H1 (cell line): Measurements from ENCODE around the gene OR5AR1. TPM values are rescaled to one million over a fixed set of nuclear protein-coding genes. Genes with fewer than 3 reads are reported as not detected.

Experiments
- CTCF ChIA-PET: fragments of 300-600 bp; sonication (Branson Sonifier 250); formaldehyde crosslinking; loops from one replicate; lab custom pipeline; 2021; ENCODE audit not compliant: partially characterized antibody; lab: Charles Lee
- POLR2A ChIA-PET: fragments of 300-600 bp; sonication (Branson Sonifier 250); formaldehyde crosslinking; loops from one replicate; lab custom pipeline; 2021; ENCODE audit warnings: inconsistent platforms; ENCODE audit not compliant: partially characterized antibody; lab: Charles Lee
- DNase-seq, 2 experiments: peaks; one replicate each; pipeline versions ENCODE4 v3.0.0 to v3.0.0-alpha.2; 2010 to 2022; ENCODE audit warnings: low spot score in 2 of 2, low read depth in 1 of 2, mixed read lengths in 1 of 2
- FAIRE-seq: peaks from 2 replicates; lab custom pipeline; 2011; peaks lifted over from hg19 to GRCh38; lab: Jason Lieb, UNC
- H2AFZ ChIP-seq: 2 replicates; pipeline ENCODE4 v1.8.1; 2012; ENCODE audit warnings: low read length, inconsistent platforms
- H2AK5ac ChIP-seq: 2 replicates; pipeline ENCODE4 v1.6.1; 2013; ENCODE audit warnings: low read depth, low read length
- H2BK120ac ChIP-seq: replicated peaks from 2 replicates; pipeline ENCODE3; 2013; ENCODE audit warnings: low read depth, low read length, inconsistent platforms
- H2BK12ac ChIP-seq: 2 replicates; pipeline ENCODE4 v1.6.1; 2013; ENCODE audit warnings: low read depth, low read length
- H2BK15ac ChIP-seq: 2 replicates; pipeline ENCODE4 v1.6.1; 2013; ENCODE audit warnings: low read length
- H2BK20ac ChIP-seq: 2 replicates; pipeline ENCODE4 v1.6.1; 2013; ENCODE audit warnings: low read length
- H2BK5ac ChIP-seq: 2 replicates; pipeline ENCODE4 v1.6.1; 2013; ENCODE audit warnings: low read depth, low read length
- H3K14ac ChIP-seq: 2 replicates; pipeline ENCODE4 v1.6.1; 2013; ENCODE audit warnings: inconsistent platforms; ENCODE audit not compliant: insufficient read length
- H3K18ac ChIP-seq: 2 replicates; pipeline ENCODE4 v1.6.1; 2013; ENCODE audit warnings: low read length; ENCODE audit errors: extremely low read depth
- H3K23ac ChIP-seq: 2 replicates; pipeline ENCODE4 v1.6.1; 2013; ENCODE audit warnings: inconsistent platforms; ENCODE audit not compliant: insufficient read length
- H3K23me2 ChIP-seq: 2 replicates; pipeline ENCODE4 v1.6.1; 2013; ENCODE audit warnings: low read depth, low read length
- H3K27ac ChIP-seq: 2 replicates; pipeline ENCODE4 v1.6.1; 2011; ENCODE audit warnings: low read depth, low read length, inconsistent platforms
- H3K27me3 ChIP-seq, 4 experiments: replicated peaks in 1 of 4; 1 replicate in 1 of 4; 2 replicates in 3 of 4; pipeline versions ENCODE4 v1.6.1 to v1.8.1; 2011 to 2013; ENCODE audit warnings: low read length in 3 of 4, mild to moderate bottlenecking in 3 of 4, inconsistent platforms in 2 of 4, mixed read lengths in 2 of 4, moderate library complexity in 1 of 4; ENCODE audit not compliant: control insufficient read depth in 3 of 4, insufficient read depth in 3 of 4; ENCODE audit errors: extremely low read depth in 1 of 4
- H3K36me3 ChIP-seq, 4 experiments: 2 replicates each; pipeline versions ENCODE4 v1.6.1 to v1.8.1; 2011 to 2013; ENCODE audit warnings: mild to moderate bottlenecking in 4 of 4, low read length in 3 of 4, moderate library complexity in 2 of 4, control low read depth in 1 of 4, inconsistent platforms in 1 of 4; ENCODE audit not compliant: insufficient read depth in 4 of 4, control insufficient read depth in 2 of 4
- H3K4ac ChIP-seq: replicated peaks from 2 replicates; pipeline ENCODE3; 2013; ENCODE audit warnings: low read length, low read depth, mixed read lengths, inconsistent platforms; ENCODE audit not compliant: insufficient read length
- H3K4me1 ChIP-seq, 4 experiments: replicated peaks in 1 of 4; 1 replicate in 1 of 4; 2 replicates in 3 of 4; pipeline versions ENCODE4 v1.6.1 to v1.8.1; 2011 to 2013; ENCODE audit warnings: low read length in 3 of 4, inconsistent platforms in 2 of 4, mixed read lengths in 1 of 4; ENCODE audit not compliant: insufficient read depth in 4 of 4, control insufficient read depth in 3 of 4
- H3K4me2 ChIP-seq, 2 experiments: 2 replicates each; pipeline versions ENCODE4 v1.6.1 to v1.8.1; 2011 to 2013; ENCODE audit warnings: low read depth in 2 of 2, low read length in 2 of 2, control low read depth in 1 of 2, inconsistent platforms in 1 of 2, mild to moderate bottlenecking in 1 of 2; ENCODE audit not compliant: insufficient read depth in 1 of 2
- H3K4me3 ChIP-seq, 4 experiments: fragments of 200-600, 300-600 bp in 1 of 4; sonication (generic), shearing (Covaris generic), sonication (Bioruptor Twin) in 1 of 4; 2 replicates each; pipeline versions ENCODE4 v1.5.1 to v1.8.1; 2011 to 2016; ENCODE audit warnings: low read length in 4 of 4, low read depth in 3 of 4, control low read depth in 2 of 4, inconsistent platforms in 2 of 4, mild to moderate bottlenecking in 2 of 4, mixed read lengths in 1 of 4, moderate library complexity in 1 of 4; ENCODE audit not compliant: insufficient read depth in 2 of 4; ENCODE audit errors: extremely low read depth in 1 of 4
- H3K56ac ChIP-seq: replicated peaks from 2 replicates; pipeline ENCODE3; 2013; ENCODE audit warnings: low read depth, mild to moderate bottlenecking, mixed read lengths, low read length, inconsistent platforms; ENCODE audit not compliant: insufficient read length
- H3K79me1 ChIP-seq: 2 replicates; pipeline ENCODE4 v1.6.1; 2013; ENCODE audit warnings: low read depth, low read length, control low read depth
- H3K79me2 ChIP-seq, 2 experiments: 2 replicates each; pipeline versions ENCODE4 v1.6.1 to v1.8.1; 2012 to 2013; ENCODE audit warnings: low read length in 2 of 2, mild to moderate bottlenecking in 2 of 2, inconsistent platforms in 1 of 2; ENCODE audit not compliant: insufficient read depth in 2 of 2, control insufficient read depth in 1 of 2
- H3K9ac ChIP-seq, 4 experiments: replicated peaks in 1 of 4; 1 replicate in 1 of 4; 2 replicates in 3 of 4; pipeline versions ENCODE4 v1.6.1 to v1.8.1; 2011 to 2013; ENCODE audit warnings: low read depth in 3 of 4, low read length in 3 of 4, control low read depth in 2 of 4, mild to moderate bottlenecking in 2 of 4, moderate library complexity in 2 of 4, inconsistent platforms in 1 of 4; ENCODE audit errors: extremely low read depth in 1 of 4
- H3K9me3 ChIP-seq, 2 experiments: 2 replicates each; pipeline versions ENCODE4 v1.6.1 to v1.8.1; 2012 to 2013; ENCODE audit warnings: mild to moderate bottlenecking in 2 of 2, moderate library complexity in 2 of 2, control low read depth in 1 of 2, inconsistent platforms in 1 of 2, low read depth in 1 of 2, low read length in 1 of 2, mixed read lengths in 1 of 2; ENCODE audit not compliant: insufficient read depth in 2 of 2
- H4K20me1 ChIP-seq, 2 experiments: replicated peaks in 1 of 2; 2 replicates each; pipeline versions ENCODE3 to v1.8.1; 2011 to 2013; ENCODE audit warnings: inconsistent platforms in 2 of 2, low read length in 2 of 2, mild to moderate bottlenecking in 1 of 2; ENCODE audit not compliant: insufficient read depth in 2 of 2, control insufficient read depth in 1 of 2
- H4K5ac ChIP-seq: 2 replicates; pipeline ENCODE4 v1.6.1; 2013; ENCODE audit warnings: low read length, low read depth, mixed read lengths, inconsistent platforms; ENCODE audit not compliant: insufficient read length
- H4K8ac ChIP-seq: 2 replicates; pipeline ENCODE4 v1.8.0; 2013; ENCODE audit warnings: mild to moderate bottlenecking, moderate library complexity, low read length, inconsistent platforms; ENCODE audit not compliant: insufficient read depth; ENCODE audit errors: extremely low read depth
- H4K91ac ChIP-seq: replicated peaks from 2 replicates; pipeline ENCODE3; 2013; ENCODE audit warnings: low read length, mixed read lengths, inconsistent platforms; ENCODE audit not compliant: insufficient read length
- BCL11A ChIP-seq, 2 experiments: IDR thresholded peaks; one replicate each; pipeline ENCODE4 v1.6.1; 2011; ENCODE audit warnings: low read depth in 2 of 2, low read length in 2 of 2, mild to moderate bottlenecking in 2 of 2
- CBX5 ChIP-seq: fragments of 300-800, 300-1000 bp; sonication (generic); IDR thresholded peaks from 2 replicates; pipeline ENCODE4 v1.7.1; 2016; ENCODE audit warnings: antibody characterized with exemption, low read length, low read depth
- CHD2 ChIP-seq: IDR thresholded peaks from 2 replicates; pipeline ENCODE4 v1.6.1; 2012; ENCODE audit warnings: low read length, improper control_type of control experiment
- CTBP2 ChIP-seq: IDR thresholded peaks from 2 replicates; pipeline ENCODE4 v1.7.0; 2011; ENCODE audit warnings: borderline replicate concordance, mild to moderate bottlenecking, moderate library complexity, mixed read lengths, low read length; ENCODE audit not compliant: insufficient read depth, insufficient read length
- EGR1 ChIP-seq: IDR thresholded peaks from 2 replicates; pipeline ENCODE4 v1.6.1; 2011; ENCODE audit warnings: low read depth, low read length, borderline replicate concordance
- RBBP5 ChIP-seq: IDR thresholded peaks from 2 replicates; pipeline ENCODE4 v1.7.1; 2012; ENCODE audit warnings: low read depth, mild to moderate bottlenecking, inconsistent platforms, low read length, moderate library complexity, borderline replicate concordance
- SP4 ChIP-seq: IDR thresholded peaks from 2 replicates; pipeline ENCODE4 v1.6.1; 2012; ENCODE audit warnings: low read length, inconsistent platforms
- TAF1 ChIP-seq: IDR thresholded peaks from 2 replicates; pipeline ENCODE4 v1.6.1; 2011; ENCODE audit warnings: mild to moderate bottlenecking, low read depth, low read length
- TEAD4 ChIP-seq: IDR thresholded peaks from 2 replicates; pipeline ENCODE4 v1.6.1; 2012; ENCODE audit warnings: low read depth, low read length, inconsistent platforms, mixed read lengths
- WGBS, 2 experiments: shearing (Covaris generic) in 1 of 2; methylation state at CpG; one replicate each; pipeline versions ENCODE4 v1.1.6 to v1.1.7; 2013 to 2015; ENCODE audit warnings: low lambda C conversion rate in 2 of 2, mixed read lengths in 2 of 2, inconsistent platforms in 1 of 2, low coverage in 1 of 2, missing lambda C conversion rate in 1 of 2; ENCODE audit not compliant: insufficient replicate concordance in 2 of 2, insufficient coverage in 1 of 2, insufficient read length in 1 of 2; ENCODE audit errors: extremely low coverage in 1 of 2, missing lambda C conversion rate in 1 of 2; 5-methylcytosine and 5-hydroxymethylcytosine counted together
- polyA plus RNA-seq, 7 experiments: library from polyadenylated mRNA; depleted of rRNA in 3 of 7; stranded (reverse) in 5 of 7; unstranded in 2 of 7; fragments of >200 nt in 5 of 7; fragments of 200-250 nt in 2 of 7; gene quantifications; 1 replicate in 5 of 7; 2 replicates in 1 of 7; 4 replicates in 1 of 7; pipeline versions ENCODE4 v1.2.1 to v1.2.3, GENCODE V29; 2011 to 2013; ENCODE audit warnings: missing spikeins in 2 of 7, mixed read lengths in 2 of 7
- total RNA-seq: library from RNA; stranded (reverse); fragmentation: NEBNext Ultra II Directional; extraction: Animal tissue kit (Norgen Biotek cat#: 25700); gene quantifications from 2 replicates; pipeline ENCODE4 v1.2.1, GENCODE V29; 2021

The OR5AR1 gene
- total and polyA plus RNA-seq, 2 of the 8 experiments (the other 6 are each of a cell fraction or from before 2014, with no cell fraction given), result 0.12 TPM; not detected in 1

DNA sequence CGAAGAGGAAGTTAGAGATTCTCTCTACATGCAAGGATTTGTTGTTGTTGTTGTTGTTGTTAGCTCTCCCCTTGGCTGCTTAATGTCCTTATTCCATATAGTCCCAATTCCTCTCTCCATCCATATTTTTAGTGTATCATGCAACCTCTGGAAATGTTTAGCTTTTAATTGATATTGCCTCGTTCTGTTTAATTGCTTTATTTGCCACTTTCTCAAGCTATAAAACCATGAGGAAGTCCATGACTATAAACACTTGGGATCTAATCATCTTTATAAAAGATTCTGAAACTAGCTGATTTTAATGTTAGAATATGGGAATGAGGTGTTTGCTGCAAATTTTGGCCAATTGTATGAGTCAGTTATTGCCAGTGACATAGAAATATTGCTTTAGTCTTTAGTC is 29.9 kb downstream of the OR5AR1 start:
- no peak overlapping the region for H3K14ac ChIP-seq
- no peak overlapping the region for H3K9ac ChIP-seq
- no peaks in the 10 kb centered on the region for H3K27me3 ChIP-seq
- H3K18ac ChIP-seq, result no peak overlapping the region
- H4K91ac ChIP-seq, result no peak overlapping the region
- TF ChIP-seq EGR1, result no peak
- no peak for TF ChIP-seq SP4
- TF ChIP-seq BCL11A (IDR thresholded peaks at IDR 0.05; ENCODE audit: low read depth in 2 of 2, low read length in 2 of 2), result no peak
- TF ChIP-seq RBBP5, result no peak
- TF ChIP-seq TEAD4, result no peak
- no peak for TF ChIP-seq TAF1
- no peak for TF ChIP-seq CTBP2
- no peak for TF ChIP-seq CHD2
- TF ChIP-seq CBX5, result no peak
- H4K20me1 ChIP-seq, result no peaks in the 10 kb centered on the region
- DNase-seq, result no peak
- no peak overlapping the region for H2BK12ac ChIP-seq
- H3K27ac ChIP-seq, result no peak overlapping the region
- H3K9me3 ChIP-seq, result no peaks in the 10 kb centered on the region
- H3K23me2 ChIP-seq, result no peaks in the 10 kb centered on the region
- no peak overlapping the region for H2AK5ac ChIP-seq
- FAIRE-seq, result no peak
- CTCF ChIA-PET, result no interaction called here
- no peaks in the 10 kb centered on the region for H3K79me1 ChIP-seq
- no peaks in the 10 kb centered on the region; a peak in 1 of 7 replicates for H3K4me1 ChIP-seq
- H2BK20ac ChIP-seq, result no peak overlapping the region
- no peak overlapping the region for H2BK15ac ChIP-seq
- no peak overlapping the region for H3K4ac ChIP-seq
- H2BK120ac ChIP-seq, result no peak overlapping the region
- no peaks in the 10 kb centered on the region for H3K36me3 ChIP-seq
- H2AFZ ChIP-seq, result no peak overlapping the region
- no peak overlapping the region for H3K56ac ChIP-seq
- H3K4me2 ChIP-seq, result no peak overlapping the region
- H4K8ac ChIP-seq, result no peak overlapping the region
- no peaks in the 10 kb centered on the region for H3K79me2 ChIP-seq
- H3K23ac ChIP-seq, result no peak overlapping the region
- 91% methylated on average over 2 of the region's 2 CpGs; no CpG with 5 or more reads in 1 of the 2 experiments for WGBS, 2 experiments
- POLR2A ChIA-PET, result no interaction called here
- no peak overlapping the region for H2BK5ac ChIP-seq
- no peak overlapping the region for H3K4me3 ChIP-seq
- no peak overlapping the region for H4K5ac ChIP-seq
